OCI-LY1 (cell line): ENCODE measurements around the gene KMT2A.
"Not testable (repeated sequence)": the region's sequence is repeated elsewhere in the genome, so short reads cannot be mapped to it uniquely, and the experiment has no call there.

Source experiments
- CTCF ChIP-seq: fragments of 200-600 bp; sonication (generic), shearing (Covaris generic); IDR thresholded peaks from 2 replicates; pipeline ENCODE4 v1.5.1; 2017; ENCODE audit warnings: mild to moderate bottlenecking, antibody characterized with exemption, low read length, moderate library complexity, mixed read lengths
- EZH2 ChIP-seq: fragments of 200-600 bp; sonication (generic), shearing (Covaris generic); IDR thresholded peaks from 2 replicates; pipeline ENCODE4 v1.8.0; 2017; ENCODE audit warnings: borderline replicate concordance, mixed run types, mild to moderate bottlenecking, antibody characterized with exemption, low read length, moderate library complexity, mixed read lengths

- not testable (repeated sequence) for TF ChIP-seq CTCF, EZH2
Measured at GRCh38 chr11:118402594-118402993, 33.7 kb upstream of the KMT2A start.
